ENCODE results near the gene TBP. TPM values are rescaled to one million over a fixed set of nuclear protein-coding genes. Genes with fewer than 3 reads are reported as not detected.

Gene TBP
- total and polyA plus RNA-seq, 2 of the 13 experiments (the other 11 are each of a cell fraction or from before 2014, with no cell fraction given), result 21.7 to 28.1 TPM

DNA sequence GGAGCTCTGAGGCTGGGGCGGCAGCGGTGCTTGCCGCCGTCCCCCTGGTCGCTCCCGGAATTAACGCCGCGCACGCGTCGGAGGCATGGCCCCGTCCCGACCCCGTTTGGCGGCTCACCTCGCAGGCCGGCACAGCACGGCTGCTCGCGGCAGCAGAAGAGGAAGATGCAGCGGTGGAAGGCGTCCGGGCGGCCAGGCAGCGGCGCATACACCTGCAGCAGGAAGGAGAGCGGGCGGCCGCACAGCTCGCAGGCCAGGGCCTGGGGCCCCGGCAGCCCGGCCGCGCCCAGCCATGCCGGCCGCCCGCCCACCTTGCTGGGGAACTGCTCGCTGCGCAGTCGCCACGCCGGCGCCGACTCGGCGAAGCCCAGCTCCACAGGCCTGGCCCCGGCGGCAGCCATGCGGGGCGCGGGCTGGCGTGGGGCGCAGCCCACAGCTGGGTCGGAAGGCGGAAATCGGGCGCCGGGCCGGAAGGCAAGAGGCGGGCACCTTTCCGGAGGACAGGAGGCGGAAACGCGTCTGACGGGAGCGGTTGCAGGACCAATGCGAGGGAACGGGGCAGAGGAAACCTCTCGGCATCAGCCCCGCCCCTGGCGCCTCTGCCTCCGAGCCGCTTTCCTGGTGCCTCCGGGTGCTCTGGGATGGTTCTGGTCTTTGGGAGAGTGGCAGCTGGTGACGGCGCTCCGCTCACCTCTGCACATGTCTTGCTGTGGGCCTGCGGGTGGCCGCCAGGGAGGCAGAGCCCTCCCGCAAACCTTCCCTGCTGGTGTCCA is 30.2 kb downstream of the TBP start, which contains the start of gene PDCD2 (continued):
- peak; percentile 69 for TF ChIP-seq MTERF4 (CRISPR knock-in tag; IDR thresholded peaks at IDR 0.05)
- peak; percentile 76; the same call in 1 of the 2 replicates for TF ChIP-seq RNF2 (conservative IDR thresholded peaks at IDR 0.05; ENCODE audit: low read depth)
- TF ChIP-seq ZNF138 (CRISPR knock-in tag; IDR thresholded peaks at IDR 0.05; ENCODE audit: low read depth), result no peak
- peak; percentile 90; the same call in 1 of the 2 replicates for TF ChIP-seq ZSCAN5A (CRISPR knock-in tag; IDR thresholded peaks at IDR 0.05; ENCODE audit: borderline replicate concordance)
- no peak for TF ChIP-seq TBP (CRISPR knock-in tag; IDR thresholded peaks at IDR 0.05)
- TF ChIP-seq ZNF703 (CRISPR knock-in tag; IDR thresholded peaks at IDR 0.05; ENCODE audit: borderline replicate concordance), result no peak
- TF ChIP-seq MBNL3 (CRISPR knock-in tag; conservative IDR thresholded peaks at IDR 0.05), result no peak
- no peak for TF ChIP-seq ZBTB49 (CRISPR knock-in tag; IDR thresholded peaks at IDR 0.05; ENCODE audit: borderline replicate concordance)
- peak; percentile 75 for TF ChIP-seq E2F1 (CRISPR knock-in tag; IDR thresholded peaks at IDR 0.05)
- TF ChIP-seq RBFOX2 (IDR thresholded peaks at IDR 0.05; ENCODE audit: low read depth, low read length), result peak; percentile 98
- TF ChIP-seq TAF1 (CRISPR knock-in tag; IDR thresholded peaks at IDR 0.05), result peak; percentile 72; the same call in 1 of the 2 replicates
- TF ChIP-seq ZNF33B (CRISPR knock-in tag; IDR thresholded peaks at IDR 0.05), result peak; percentile 29
- TF ChIP-seq ZNF75D (CRISPR knock-in tag; IDR thresholded peaks at IDR 0.05; ENCODE audit: borderline replicate concordance), result no peak
- no peak; the same call in 1 of the 2 replicates for TF ChIP-seq ZMYM3 (CRISPR knock-in tag; IDR thresholded peaks at IDR 0.05)
- peak; percentile 76 for TF ChIP-seq ZNF274 (CRISPR knock-in tag; IDR thresholded peaks at IDR 0.05)
- no peak; the same call in 1 of the 2 replicates for TF ChIP-seq ZNF230 (CRISPR knock-in tag; IDR thresholded peaks at IDR 0.05)
- TF ChIP-seq, protein P1, sequence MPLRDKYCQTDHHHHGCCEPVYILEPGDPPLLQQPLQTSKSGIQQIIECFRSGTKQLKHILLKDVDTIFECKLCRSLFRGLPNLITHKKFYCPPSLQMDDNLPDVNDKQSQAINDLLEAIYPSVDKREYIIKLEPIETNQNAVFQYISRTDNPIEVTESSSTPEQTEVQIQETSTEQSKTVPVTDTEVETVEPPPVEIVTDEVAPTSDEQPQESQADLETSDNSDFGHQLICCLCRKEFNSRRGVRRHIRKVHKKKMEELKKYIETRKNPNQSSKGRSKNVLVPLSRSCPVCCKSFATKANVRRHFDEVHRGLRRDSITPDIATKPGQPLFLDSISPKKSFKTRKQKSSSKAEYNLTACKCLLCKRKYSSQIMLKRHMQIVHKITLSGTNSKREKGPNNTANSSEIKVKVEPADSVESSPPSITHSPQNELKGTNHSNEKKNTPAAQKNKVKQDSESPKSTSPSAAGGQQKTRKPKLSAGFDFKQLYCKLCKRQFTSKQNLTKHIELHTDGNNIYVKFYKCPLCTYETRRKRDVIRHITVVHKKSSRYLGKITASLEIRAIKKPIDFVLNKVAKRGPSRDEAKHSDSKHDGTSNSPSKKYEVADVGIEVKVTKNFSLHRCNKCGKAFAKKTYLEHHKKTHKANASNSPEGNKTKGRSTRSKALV (CRISPR knock-in tag; IDR thresholded peaks at IDR 0.05), result peak; percentile 84
- peak; percentile 87; the same call in 1 of the 2 replicates for TF ChIP-seq MXD4 (CRISPR knock-in tag; IDR thresholded peaks at IDR 0.05)
- peak; percentile 86; the same call in 1 of the 2 replicates for TF ChIP-seq ZNF431 (CRISPR knock-in tag; IDR thresholded peaks at IDR 0.05; ENCODE audit: borderline replicate concordance, low read depth)
- TF ChIP-seq ADNP (CRISPR knock-in tag; IDR thresholded peaks at IDR 0.05), result no peak

All from HepG2 (cell line).